ENCODE data around the gene WDR72. TPM values are rescaled to one million over a fixed set of nuclear protein-coding genes. Genes with fewer than 3 reads are reported as not detected.
"Not testable (repeated sequence)": the region's sequence is repeated elsewhere in the genome, so short reads cannot be mapped to it uniquely, and the experiment has no call there.

The WDR72 gene
- total RNA-seq, 1 experiment from 2014 or later = 12.3 TPM

GRCh38 chr15:53549697-53550305, 209.7 kb downstream of the WDR72 start:
- no peak for DNase-seq

GRCh38 chr15:53548236-53548635, 211.2 kb downstream of the WDR72 start:
- no peaks in the 10 kb centered on the region for H3K27me3 ChIP-seq (ENCODE audit: control insufficient read depth, insufficient read depth, low read length)
- H3K36me3 ChIP-seq (replicated peaks; ENCODE audit: control insufficient read depth, insufficient read depth, low read length) = no peaks in the 10 kb centered on the region
- no peak overlapping the region for H3K4me3 ChIP-seq (ENCODE audit: insufficient read depth, low read depth, low read length)
- no peak for DNase-seq

More at GRCh38 chr15:53549697-53550305, 209.7 kb downstream of the WDR72 start:
- no peak overlapping the region for H3K4me3 ChIP-seq (ENCODE audit: insufficient read depth, low read depth, low read length)
- H3K36me3 ChIP-seq (replicated peaks; ENCODE audit: control insufficient read depth, insufficient read depth, low read length) = no peaks in the 10 kb centered on the region
- no peaks in the 10 kb centered on the region for H3K27me3 ChIP-seq (ENCODE audit: control insufficient read depth, insufficient read depth, low read length)

- not testable (repeated sequence) for H3K36me3 ChIP-seq (replicated peaks; ENCODE audit: control insufficient read depth, insufficient read depth, low read length); DNase-seq; H3K27me3 ChIP-seq (ENCODE audit: control insufficient read depth, insufficient read depth, low read length)
- H3K4me3 ChIP-seq (ENCODE audit: insufficient read depth, low read depth, low read length) = peak overlapping the region; percentile 26
Measured at GRCh38 chr15:53540626-53541300, 218.7 kb downstream of the WDR72 start.

GRCh38 chr15:53539878-53540277, 219.6 kb downstream of the WDR72 start:
- peak overlapping the region; percentile 26 for H3K4me3 ChIP-seq (ENCODE audit: insufficient read depth, low read depth, low read length)

GRCh38 chr15:53536479-53537120, 222.9 kb downstream of the WDR72 start:
- no peaks in the 10 kb centered on the region for H3K36me3 ChIP-seq (replicated peaks; ENCODE audit: control insufficient read depth, insufficient read depth, low read length)
- no peak for DNase-seq
- no peak overlapping the region for H3K4me3 ChIP-seq (ENCODE audit: insufficient read depth, low read depth, low read length)
- H3K27me3 ChIP-seq (ENCODE audit: control insufficient read depth, insufficient read depth, low read length) = no peaks in the 10 kb centered on the region

More at GRCh38 chr15:53539878-53540277, 219.6 kb downstream of the WDR72 start:
- no peaks in the 10 kb centered on the region for H3K27me3 ChIP-seq (ENCODE audit: control insufficient read depth, insufficient read depth, low read length)
- no peak for DNase-seq
- no peaks in the 10 kb centered on the region for H3K36me3 ChIP-seq (replicated peaks; ENCODE audit: control insufficient read depth, insufficient read depth, low read length)

GRCh38 chr15:53535886-53536285, 223.6 kb downstream of the WDR72 start:
- no peak for DNase-seq
- Histone ChIP-seq H3K36me3 (replicated peaks; ENCODE audit: control insufficient read depth, insufficient read depth, low read length) (no peaks in the 10 kb centered on the region), H3K4me3 (ENCODE audit: insufficient read depth, low read depth, low read length) (no peak overlapping the region), H3K27me3 (ENCODE audit: control insufficient read depth, insufficient read depth, low read length) (no peaks in the 10 kb centered on the region)

GRCh38 chr15:53534105-53534839, 225.2 kb downstream of the WDR72 start:
- no peak for DNase-seq
- H3K4me3 ChIP-seq (ENCODE audit: insufficient read depth, low read depth, low read length) = no peak overlapping the region

GRCh38 chr15:53530761-53531160, 228.7 kb downstream of the WDR72 start:
- H3K4me3 ChIP-seq (ENCODE audit: insufficient read depth, low read depth, low read length) = no peak overlapping the region
- no peak for DNase-seq
- H3K36me3 ChIP-seq (replicated peaks; ENCODE audit: control insufficient read depth, insufficient read depth, low read length) = no peaks in the 10 kb centered on the region
- H3K27me3 ChIP-seq (ENCODE audit: control insufficient read depth, insufficient read depth, low read length) = no peaks in the 10 kb centered on the region

More at GRCh38 chr15:53534105-53534839, 225.2 kb downstream of the WDR72 start:
- Histone ChIP-seq H3K27me3 (ENCODE audit: control insufficient read depth, insufficient read depth, low read length) (no peaks in the 10 kb centered on the region), H3K36me3 (replicated peaks; ENCODE audit: control insufficient read depth, insufficient read depth, low read length) (no peaks in the 10 kb centered on the region)

- no peaks in the 10 kb centered on the region for H3K36me3 ChIP-seq (replicated peaks; ENCODE audit: control insufficient read depth, insufficient read depth, low read length)
- H3K4me3 ChIP-seq (ENCODE audit: insufficient read depth, low read depth, low read length) = no peak overlapping the region
- DNase-seq = no peak
Measured at GRCh38 chr15:53527996-53528395, 231.5 kb downstream of the WDR72 start.

GRCh38 chr15:53525894-53526293, 233.6 kb downstream of the WDR72 start:
- no peaks in the 10 kb centered on the region for H3K27me3 ChIP-seq (ENCODE audit: control insufficient read depth, insufficient read depth, low read length)
- H3K4me3 ChIP-seq (ENCODE audit: insufficient read depth, low read depth, low read length) = no peak overlapping the region
- no peaks in the 10 kb centered on the region for H3K36me3 ChIP-seq (replicated peaks; ENCODE audit: control insufficient read depth, insufficient read depth, low read length)
- DNase-seq = no peak

More at GRCh38 chr15:53527996-53528395, 231.5 kb downstream of the WDR72 start:
- H3K27me3 ChIP-seq (ENCODE audit: control insufficient read depth, insufficient read depth, low read length) = no peaks in the 10 kb centered on the region

GRCh38 chr15:53522991-53523390, 236.5 kb downstream of the WDR72 start:
- H3K27me3 ChIP-seq (ENCODE audit: control insufficient read depth, insufficient read depth, low read length) = no peaks in the 10 kb centered on the region
- no peaks in the 10 kb centered on the region for H3K36me3 ChIP-seq (replicated peaks; ENCODE audit: control insufficient read depth, insufficient read depth, low read length)
- no peak for DNase-seq
- no peak overlapping the region for H3K4me3 ChIP-seq (ENCODE audit: insufficient read depth, low read depth, low read length)

GRCh38 chr15:53520996-53521395, 238.5 kb downstream of the WDR72 start:
- no peak for DNase-seq
- Histone ChIP-seq H3K36me3 (replicated peaks; ENCODE audit: control insufficient read depth, insufficient read depth, low read length) (no peaks in the 10 kb centered on the region; the same call in 1 of the 2 replicates), H3K4me3 (ENCODE audit: insufficient read depth, low read depth, low read length) (no peak overlapping the region), H3K27me3 (ENCODE audit: control insufficient read depth, insufficient read depth, low read length) (no peaks in the 10 kb centered on the region)

- DNase-seq = no peak
- Histone ChIP-seq H3K27me3 (ENCODE audit: control insufficient read depth, insufficient read depth, low read length) (no peaks in the 10 kb centered on the region), H3K36me3 (replicated peaks; ENCODE audit: control insufficient read depth, insufficient read depth, low read length) (no peaks in the 10 kb centered on the region; the same call in 1 of the 2 replicates), H3K4me3 (ENCODE audit: insufficient read depth, low read depth, low read length) (no peak overlapping the region)
Measured at GRCh38 chr15:53513431-53513830, 246.0 kb downstream of the WDR72 start.

GRCh38 chr15:53512029-53512428, 247.4 kb downstream of the WDR72 start:
- H3K4me3 ChIP-seq (ENCODE audit: insufficient read depth, low read depth, low read length) = no peak overlapping the region
- H3K27me3 ChIP-seq (ENCODE audit: control insufficient read depth, insufficient read depth, low read length) = no peaks in the 10 kb centered on the region
- H3K36me3 ChIP-seq (replicated peaks; ENCODE audit: control insufficient read depth, insufficient read depth, low read length) = no peaks in the 10 kb centered on the region
- DNase-seq = no peak
